Nephron (organoid): ENCODE data around the gene SELENON.

Experiments
- H3K27ac Mint-ChIP-seq, 3 experiments: 2 replicates each; pipeline ENCODE4 v1.8.0; 2020; ENCODE audit warnings: mixed read lengths in 3 of 3, mild to moderate bottlenecking in 2 of 3, moderate library complexity in 1 of 3
- H3K27me3 Mint-ChIP-seq: 2 replicates; pipeline ENCODE4 v1.8.0; 2021; ENCODE audit warnings: low read depth, mild to moderate bottlenecking, moderate library complexity, mixed read lengths
- H3K36me3 Mint-ChIP-seq: 2 replicates; pipeline ENCODE4 v1.8.0; 2020; ENCODE audit warnings: low read depth, mixed read lengths
- H3K4me1 Mint-ChIP-seq: 2 replicates; pipeline ENCODE4 v1.8.0; 2020; ENCODE audit warnings: mixed read lengths
- H3K4me3 Mint-ChIP-seq, 3 experiments: 2 replicates each; pipeline ENCODE4 v1.8.0; 2020; ENCODE audit warnings: mild to moderate bottlenecking in 3 of 3, mixed read lengths in 3 of 3, moderate library complexity in 2 of 3
- H3K9me3 Mint-ChIP-seq: 2 replicates; pipeline ENCODE4 v1.8.0; 2020; ENCODE audit warnings: mixed read lengths
- TF ChIP-seq, protein P1 (sequence below), 3 experiments: fragments of 200-600 bp; sonication (generic); IDR thresholded peaks; one replicate each; pipeline ENCODE4 v1.5.0; 2021; ENCODE audit warnings: antibody characterized with exemption in 3 of 3; ENCODE audit not compliant: unreplicated experiment in 3 of 3

Gene SELENON

DNA sequence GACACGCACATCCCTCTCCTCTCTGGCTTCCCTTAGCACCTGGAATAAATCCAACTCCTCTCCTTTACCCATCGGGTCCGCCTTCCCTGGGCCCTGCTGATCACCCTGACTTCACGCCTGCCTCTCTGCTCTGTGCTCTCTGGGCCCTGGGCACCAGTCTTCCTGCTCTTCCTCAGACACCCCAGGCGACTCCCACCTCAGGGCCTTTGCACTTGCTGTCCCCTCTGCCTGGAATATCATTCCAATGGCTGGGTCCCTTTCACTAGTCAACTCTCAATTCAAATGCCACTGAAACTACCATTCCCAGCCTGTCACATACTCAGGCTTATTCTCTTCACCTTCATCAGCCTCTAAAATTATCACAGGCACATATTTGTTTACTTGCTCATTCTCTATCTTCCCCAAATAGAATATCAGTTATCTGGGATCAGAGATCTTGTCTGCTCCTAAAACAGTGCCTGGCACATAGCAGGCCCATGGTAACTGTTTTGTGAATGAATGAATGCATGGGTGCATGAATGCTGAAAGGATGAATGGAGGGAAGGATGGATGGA is 27.2 kb upstream of the SELENON start:
- Mint-ChIP-seq H3K9me3 (no peaks in the 10 kb centered on the region), H3K36me3 (peaks cover 6% of the 10 kb centered on the region), H3K27ac (peak overlapping the region; percentile 63 to 93 (median 90)), H3K27me3 (peaks cover 49% of the 10 kb centered on the region), H3K4me1 (peaks cover 60% of the 10 kb centered on the region), H3K4me3 (no peak overlapping the region)
- TF ChIP-seq, protein P1, sequence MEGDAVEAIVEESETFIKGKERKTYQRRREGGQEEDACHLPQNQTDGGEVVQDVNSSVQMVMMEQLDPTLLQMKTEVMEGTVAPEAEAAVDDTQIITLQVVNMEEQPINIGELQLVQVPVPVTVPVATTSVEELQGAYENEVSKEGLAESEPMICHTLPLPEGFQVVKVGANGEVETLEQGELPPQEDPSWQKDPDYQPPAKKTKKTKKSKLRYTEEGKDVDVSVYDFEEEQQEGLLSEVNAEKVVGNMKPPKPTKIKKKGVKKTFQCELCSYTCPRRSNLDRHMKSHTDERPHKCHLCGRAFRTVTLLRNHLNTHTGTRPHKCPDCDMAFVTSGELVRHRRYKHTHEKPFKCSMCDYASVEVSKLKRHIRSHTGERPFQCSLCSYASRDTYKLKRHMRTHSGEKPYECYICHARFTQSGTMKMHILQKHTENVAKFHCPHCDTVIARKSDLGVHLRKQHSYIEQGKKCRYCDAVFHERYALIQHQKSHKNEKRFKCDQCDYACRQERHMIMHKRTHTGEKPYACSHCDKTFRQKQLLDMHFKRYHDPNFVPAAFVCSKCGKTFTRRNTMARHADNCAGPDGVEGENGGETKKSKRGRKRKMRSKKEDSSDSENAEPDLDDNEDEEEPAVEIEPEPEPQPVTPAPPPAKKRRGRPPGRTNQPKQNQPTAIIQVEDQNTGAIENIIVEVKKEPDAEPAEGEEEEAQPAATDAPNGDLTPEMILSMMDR (IDR thresholded peaks at IDR 0.05; ENCODE audit: unreplicated experiment in 3 of 3), result no peak

DNA sequence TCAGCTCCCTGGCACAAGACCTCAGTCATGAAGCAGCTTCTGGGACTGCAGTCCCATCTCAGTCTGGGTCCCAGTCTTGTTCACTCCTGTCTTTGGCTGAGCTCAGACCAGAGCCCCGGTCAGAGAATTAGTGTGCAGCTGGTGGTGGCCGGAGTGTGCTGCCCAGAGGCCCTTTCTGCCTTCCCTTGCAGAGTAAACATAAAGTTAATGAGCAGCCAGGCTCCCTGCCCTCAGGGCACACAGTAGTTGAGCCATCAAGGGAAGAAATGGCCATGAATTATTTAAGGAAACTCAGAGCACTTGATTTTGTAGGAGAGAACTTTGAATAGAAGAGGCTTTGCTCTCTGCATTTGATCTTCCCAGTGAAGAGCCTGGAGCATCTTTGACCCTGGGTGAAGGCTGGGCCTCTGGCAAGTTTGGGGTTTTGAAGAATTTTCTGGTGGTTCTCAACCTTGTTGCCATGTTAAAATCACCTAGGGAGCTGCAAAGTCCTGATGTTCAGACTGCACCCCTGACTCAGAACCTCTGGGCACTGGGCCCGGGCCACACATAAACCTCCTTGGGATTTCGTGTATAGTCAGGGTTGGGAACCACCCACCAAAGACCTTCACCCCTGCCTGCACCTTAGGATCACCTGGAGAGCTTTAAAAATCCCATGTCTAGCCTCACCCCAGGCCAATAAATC is 26.4 kb upstream of the SELENON start:
- peak overlapping the region; percentile 63 to 93 (median 90) for H3K27ac Mint-ChIP-seq
- peaks cover 6% of the 10 kb centered on the region for H3K36me3 Mint-ChIP-seq
- TF ChIP-seq, protein P1 (IDR thresholded peaks at IDR 0.05; ENCODE audit: unreplicated experiment in 3 of 3), result no peak
- no peaks in the 10 kb centered on the region for H3K9me3 Mint-ChIP-seq
- peak overlapping the region in 1 of 3 experiments; percentile 20 for H3K4me3 Mint-ChIP-seq
- peaks cover 60% of the 10 kb centered on the region for H3K4me1 Mint-ChIP-seq
- peaks cover 54% of the 10 kb centered on the region for H3K27me3 Mint-ChIP-seq

DNA sequence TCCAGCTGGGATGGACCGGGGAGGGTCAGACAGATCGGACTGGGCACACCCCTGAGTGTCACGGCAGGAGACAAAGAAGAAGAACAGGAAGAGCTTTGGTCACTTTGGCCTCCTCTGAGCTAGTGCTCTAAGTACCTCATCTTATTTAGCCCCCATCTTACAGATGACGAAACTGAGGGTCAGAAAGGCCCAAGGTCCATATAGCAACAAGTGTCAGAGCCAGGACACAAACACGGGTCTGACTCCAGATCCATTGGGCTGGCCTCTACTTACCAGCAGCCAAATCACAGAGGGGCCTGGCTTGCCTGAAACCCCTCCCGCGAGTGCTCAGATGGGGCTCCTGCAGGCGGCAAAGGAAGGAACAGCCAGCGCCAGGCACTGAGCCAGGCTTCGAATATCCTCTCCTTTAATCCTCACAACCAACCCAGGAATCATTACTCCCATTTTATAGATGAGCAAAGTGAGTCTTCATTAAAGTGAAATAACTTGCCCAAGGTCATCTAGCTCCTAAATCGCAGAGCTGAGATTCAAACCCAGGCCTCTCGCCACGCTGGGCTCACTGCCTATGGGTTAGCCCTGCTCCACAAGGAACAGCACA is 25.7 kb upstream of the SELENON start:
- no peaks in the 10 kb centered on the region for H3K9me3 Mint-ChIP-seq

DNA sequence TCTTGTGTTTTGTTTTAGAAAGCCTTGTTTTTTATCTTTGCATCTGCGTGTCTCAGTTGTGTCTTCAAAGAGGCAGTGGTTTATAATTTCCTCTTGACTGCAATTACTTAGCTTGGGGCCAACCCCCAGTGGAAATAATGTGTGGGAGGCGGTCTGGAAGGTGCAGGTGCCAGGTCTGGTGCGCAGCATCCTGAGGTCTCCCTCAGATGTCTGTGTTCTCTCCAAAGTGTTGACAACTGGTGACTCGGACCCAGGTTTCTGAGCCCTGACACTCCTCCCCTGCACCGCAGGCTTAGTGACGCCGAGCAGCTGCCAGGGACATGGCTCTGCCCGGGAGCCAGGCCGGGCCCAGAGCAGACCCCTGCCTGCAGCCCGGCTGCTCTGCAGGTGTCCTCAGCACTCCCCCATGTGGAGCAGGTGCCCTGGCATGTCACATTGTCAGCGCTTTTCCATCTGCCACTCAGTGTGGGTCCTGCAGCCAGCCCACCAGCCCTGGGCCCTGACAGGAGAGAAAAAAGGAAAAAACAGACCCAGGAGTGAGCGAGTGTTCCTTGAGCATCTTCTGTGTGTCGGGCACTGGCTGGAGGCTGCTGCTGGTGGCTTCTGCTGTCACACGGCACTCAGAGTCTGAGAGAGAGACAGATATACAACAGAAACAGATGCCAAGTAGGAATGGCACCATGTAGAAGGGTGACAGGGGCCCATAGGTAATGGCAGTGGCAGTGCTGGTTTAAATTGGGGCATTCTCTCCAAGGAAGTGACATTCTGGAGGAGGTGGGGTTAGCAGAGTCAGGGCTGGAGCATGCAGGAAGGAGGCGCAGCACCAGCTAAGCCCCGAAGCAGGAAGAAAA is 24.8 kb upstream of the SELENON start:
- TF ChIP-seq, protein P1 (IDR thresholded peaks at IDR 0.05; ENCODE audit: unreplicated experiment in 3 of 3), result no peak
- Mint-ChIP-seq H3K4me1 (peaks cover 64% of the 10 kb centered on the region), H3K9me3 (no peaks in the 10 kb centered on the region), H3K36me3 (peaks cover 6% of the 10 kb centered on the region), H3K27me3 (peaks cover 58% of the 10 kb centered on the region), H3K27ac (peak overlapping the region; percentile 54 to 93 (median 90)), H3K4me3 (no peak overlapping the region)

More for the DNA sequence above, 25.7 kb upstream of the SELENON start:
- peak overlapping the region; percentile 63 to 93 (median 90) for H3K27ac Mint-ChIP-seq
- H3K4me3 Mint-ChIP-seq, result no peak overlapping the region
- H3K4me1 Mint-ChIP-seq, result peaks cover 60% of the 10 kb centered on the region
- H3K36me3 Mint-ChIP-seq, result peaks cover 6% of the 10 kb centered on the region
- H3K27me3 Mint-ChIP-seq, result peaks cover 56% of the 10 kb centered on the region
- TF ChIP-seq, protein P1 (IDR thresholded peaks at IDR 0.05; ENCODE audit: unreplicated experiment in 3 of 3), result no peak

DNA sequence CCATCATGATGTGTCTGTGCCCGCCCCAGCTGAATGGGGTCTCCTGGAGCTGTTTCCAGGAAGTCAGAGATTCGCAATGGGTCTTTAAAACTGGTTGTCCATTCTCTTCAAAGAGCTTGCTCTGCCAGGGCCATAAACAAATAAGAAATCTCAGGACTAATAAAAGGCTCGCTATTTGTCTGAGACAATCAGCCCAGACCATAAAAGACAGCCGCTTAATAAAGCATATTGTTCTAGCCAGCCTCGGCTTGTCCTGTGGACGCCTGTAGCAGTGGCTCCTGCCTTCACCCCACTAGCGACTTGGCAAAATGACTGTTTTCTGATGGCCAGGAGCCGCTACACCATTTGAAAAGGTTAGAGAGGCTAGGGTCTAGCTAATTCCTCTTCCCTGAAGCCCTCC is 20.6 kb upstream of the SELENON start:
- Mint-ChIP-seq H3K27me3 (peaks cover 49% of the 10 kb centered on the region), H3K27ac (no peak overlapping the region), H3K4me1 (peaks cover 44% of the 10 kb centered on the region), H3K36me3 (peaks cover 3% of the 10 kb centered on the region), H3K9me3 (no peaks in the 10 kb centered on the region), H3K4me3 (no peak overlapping the region)
- TF ChIP-seq, protein P1 (IDR thresholded peaks at IDR 0.05; ENCODE audit: unreplicated experiment in 3 of 3), result no peak
